ENCODE measurements around the gene ADAM12. TPM values are rescaled to one million over a fixed set of nuclear protein-coding genes. Genes with fewer than 3 reads are reported as not detected.

ADAM12 gene
- total RNA-seq, 4 donors from 2014 or later, result 0.78 to 10.5 (median 1.2) TPM

GRCh38 chr10:126022841-126023240 is 365.4 kb downstream of the ADAM12 start:
- no peaks in the 10 kb centered on the region for H3K4me1 ChIP-seq
- DNase-seq (ENCODE audit: low spot score in 2 of 2), result no peak
- WGBS, 2 donors, result 86 to 87% methylated on average over 5 of the region's 5 CpGs

GRCh38 chr10:126021833-126022500 is 366.3 kb downstream of the ADAM12 start:
- H3K4me3 ChIP-seq, result no peak overlapping the region
- no peak for TF ChIP-seq POLR2A (IDR thresholded peaks at IDR 0.05)
- TF ChIP-seq EP300 (IDR thresholded peaks at IDR 0.05), result no peak
- no peak for TF ChIP-seq CTCF (IDR thresholded peaks at IDR 0.05)
- no peak for DNase-seq (ENCODE audit: low spot score in 2 of 2)
- no peaks in the 10 kb centered on the region for H3K36me3 ChIP-seq
- 91 to 94% methylated on average over 5 of the region's 5 CpGs for WGBS, 2 donors
- no peaks in the 10 kb centered on the region for H3K4me1 ChIP-seq
- no peak overlapping the region for H3K27ac ChIP-seq
- peaks cover 0 to 9% (median 0%) of the 10 kb centered on the region in 4 donors for H3K9me3 ChIP-seq
- no peaks in the 10 kb centered on the region for H3K27me3 ChIP-seq

More at GRCh38 chr10:126022841-126023240, 365.4 kb downstream of the ADAM12 start:
- Histone ChIP-seq H3K27ac (no peak overlapping the region), H3K4me3 (no peak overlapping the region), H3K9me3 (peaks cover 0 to 13% (median 0%) of the 10 kb centered on the region in 4 donors), H3K27me3 (no peaks in the 10 kb centered on the region), H3K36me3 (no peaks in the 10 kb centered on the region)
- TF ChIP-seq CTCF (IDR thresholded peaks at IDR 0.05), result no peak
- TF ChIP-seq EP300 (IDR thresholded peaks at IDR 0.05), result no peak
- no peak for TF ChIP-seq POLR2A (IDR thresholded peaks at IDR 0.05)

GRCh38 chr10:126017961-126018560 is 370.2 kb downstream of the ADAM12 start:
- H3K27me3 ChIP-seq, result no peaks in the 10 kb centered on the region
- no peaks in the 10 kb centered on the region for H3K4me1 ChIP-seq
- DNase-seq (ENCODE audit: low spot score in 2 of 2), result no peak
- TF ChIP-seq POLR2A (IDR thresholded peaks at IDR 0.05) (no peak), CTCF (IDR thresholded peaks at IDR 0.05) (no peak), EP300 (IDR thresholded peaks at IDR 0.05) (no peak)
- H3K36me3 ChIP-seq, result no peaks in the 10 kb centered on the region
- WGBS, 2 donors, result 25 to 35% methylated on average over 2 of the region's 2 CpGs
- no peak overlapping the region for H3K27ac ChIP-seq
- H3K9me3 ChIP-seq, result no peaks in the 10 kb centered on the region
- no peak overlapping the region for H3K4me3 ChIP-seq

GRCh38 chr10:126016882-126017281 is 371.4 kb downstream of the ADAM12 start:
- Histone ChIP-seq H3K4me1 (no peaks in the 10 kb centered on the region), H3K9me3 (no peaks in the 10 kb centered on the region), H3K27ac (no peak overlapping the region), H3K4me3 (no peak overlapping the region), H3K36me3 (no peaks in the 10 kb centered on the region), H3K27me3 (no peaks in the 10 kb centered on the region)
- TF ChIP-seq POLR2A (IDR thresholded peaks at IDR 0.05) (no peak), EP300 (IDR thresholded peaks at IDR 0.05) (no peak), CTCF (IDR thresholded peaks at IDR 0.05) (no peak)
- no peak for DNase-seq (ENCODE audit: low spot score in 2 of 2)
- WGBS, 2 donors, result 93 to 99% methylated on average over 3 of the region's 3 CpGs

GRCh38 chr10:126016156-126016805 is 372.0 kb downstream of the ADAM12 start:
- H3K27ac ChIP-seq, result no peak overlapping the region
- H3K4me1 ChIP-seq, result no peaks in the 10 kb centered on the region
- TF ChIP-seq CTCF (IDR thresholded peaks at IDR 0.05) (no peak), POLR2A (IDR thresholded peaks at IDR 0.05) (no peak)
- no peaks in the 10 kb centered on the region for H3K9me3 ChIP-seq
- H3K4me3 ChIP-seq, result no peak overlapping the region
- 91 to 94% methylated on average over 4 of the region's 4 CpGs for WGBS, 2 donors
- no peaks in the 10 kb centered on the region for H3K27me3 ChIP-seq
- H3K36me3 ChIP-seq, result no peaks in the 10 kb centered on the region
- DNase-seq (ENCODE audit: low spot score in 2 of 2), result no peak
